ENCODE results near the gene HDHD2.
A peak's percentile ranks its signal among the peaks of the same experiment; 100 is the strongest.
"Not testable (repeated sequence)": the region's sequence is repeated elsewhere in the genome, so short reads cannot be mapped to it uniquely, and the experiment has no call there.

HDHD2 gene, protein sequence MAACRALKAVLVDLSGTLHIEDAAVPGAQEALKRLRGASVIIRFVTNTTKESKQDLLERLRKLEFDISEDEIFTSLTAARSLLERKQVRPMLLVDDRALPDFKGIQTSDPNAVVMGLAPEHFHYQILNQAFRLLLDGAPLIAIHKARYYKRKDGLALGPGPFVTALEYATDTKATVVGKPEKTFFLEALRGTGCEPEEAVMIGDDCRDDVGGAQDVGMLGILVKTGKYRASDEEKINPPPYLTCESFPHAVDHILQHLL

DNA sequence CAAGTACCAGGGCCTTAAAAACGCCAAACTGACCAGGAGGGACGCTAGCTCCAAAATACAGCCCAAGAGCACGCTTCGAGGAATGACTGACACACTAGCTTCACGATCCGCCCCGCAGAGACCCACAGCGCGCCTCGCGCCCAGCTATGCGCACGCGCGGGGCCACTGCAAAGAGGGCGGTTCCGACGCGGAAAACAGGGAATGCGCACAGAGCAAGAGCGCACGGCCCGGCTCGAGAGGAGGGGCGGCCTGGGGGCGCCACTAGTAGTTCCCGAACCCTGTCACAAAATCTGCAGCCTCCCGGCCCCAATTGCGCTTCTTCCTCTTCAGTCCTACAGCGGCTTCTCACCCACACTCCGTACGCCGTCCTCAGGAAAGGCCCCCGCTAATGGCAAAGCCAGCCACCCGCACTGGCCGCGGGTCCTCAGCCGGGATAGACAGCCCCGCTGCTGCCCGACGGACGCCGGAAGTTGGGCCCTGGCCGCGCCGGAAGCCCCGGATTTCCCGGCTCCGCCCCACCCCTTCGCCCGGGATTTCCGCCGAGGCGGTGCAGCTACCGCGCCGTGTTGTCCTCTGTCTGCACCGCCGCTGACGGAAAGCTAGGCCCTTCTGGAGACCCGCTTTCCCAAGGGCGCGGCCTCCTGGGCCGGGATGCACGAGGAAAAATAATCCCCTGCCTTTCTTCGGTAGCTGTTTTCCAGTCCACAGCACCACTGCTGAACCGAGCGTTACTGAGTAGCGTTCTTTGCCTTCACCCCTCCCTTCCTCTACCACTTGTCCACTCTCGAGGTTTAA lies at the start of gene HDHD2:
TSS of gene HDHD2 (minus strand) at position 472 of the 795 bp plus-strand sequence. CDS start 14,061 bp downstream, outside the sequence.
- peak; percentile 71 for DNase-seq (ENCODE audit: low read depth)

DNA sequence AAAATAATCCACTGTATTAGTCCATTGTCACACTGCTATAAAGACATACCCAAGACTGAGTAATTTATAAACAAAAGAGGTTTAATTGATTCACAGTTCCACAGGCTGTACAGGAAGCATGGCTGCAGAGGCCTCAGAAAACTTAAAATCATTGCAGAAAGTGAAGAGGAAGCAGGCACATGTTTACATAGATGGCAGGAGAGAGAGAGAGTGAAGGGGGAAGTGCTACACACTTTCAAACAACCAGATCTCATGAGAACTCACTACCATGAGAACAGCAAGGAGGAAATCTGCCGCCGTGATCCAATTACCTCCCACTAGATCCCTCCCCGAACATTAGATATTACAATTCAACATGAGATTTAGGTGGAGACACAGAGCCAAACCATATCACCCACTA lies 45.7 kb upstream of the HDHD2 start:
- not testable (repeated sequence) for DNase-seq (ENCODE audit: low read depth)

DNA sequence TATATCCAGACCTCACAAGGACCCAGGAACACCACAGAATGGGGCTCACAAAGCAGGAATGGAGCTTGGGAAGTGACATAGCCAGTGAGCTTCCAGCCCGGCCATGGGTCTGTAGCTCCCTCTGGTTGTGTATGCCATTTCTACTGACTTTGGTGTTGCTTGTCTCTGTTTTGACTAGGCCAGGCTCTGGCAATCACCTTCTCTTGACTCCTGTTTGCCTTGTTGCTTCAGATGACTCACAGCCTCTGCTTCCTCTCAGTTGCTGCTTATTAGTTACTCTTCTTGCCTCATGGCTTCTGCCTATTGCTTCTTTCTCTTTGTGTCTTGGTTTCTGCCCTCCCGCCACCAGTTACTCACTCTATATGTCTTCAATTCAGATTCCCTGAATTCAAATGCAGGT lies 41.7 kb upstream of the HDHD2 start:
- no peak for DNase-seq (ENCODE audit: low read depth)

DNA sequence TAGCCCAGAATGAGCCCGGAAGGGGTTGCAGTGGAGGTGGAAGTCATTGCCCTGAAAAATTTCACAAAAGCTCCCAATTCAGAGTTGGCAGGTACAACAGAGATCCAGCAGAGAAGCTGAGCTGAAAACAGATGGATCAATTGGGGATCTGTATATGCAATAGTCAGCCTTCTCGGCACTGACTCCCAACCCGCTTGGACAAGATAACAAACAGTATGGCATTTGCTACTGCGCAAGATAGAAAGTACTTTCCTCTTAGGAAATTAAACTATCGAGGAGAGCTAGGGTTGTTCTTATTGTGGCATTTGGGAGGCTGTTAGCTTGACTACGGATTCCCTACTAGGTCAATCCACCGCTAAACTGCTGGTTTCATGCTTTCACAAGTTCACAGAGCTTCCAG lies 37.4 kb upstream of the HDHD2 start:
- DNase-seq (ENCODE audit: low read depth): no peak

DNA sequence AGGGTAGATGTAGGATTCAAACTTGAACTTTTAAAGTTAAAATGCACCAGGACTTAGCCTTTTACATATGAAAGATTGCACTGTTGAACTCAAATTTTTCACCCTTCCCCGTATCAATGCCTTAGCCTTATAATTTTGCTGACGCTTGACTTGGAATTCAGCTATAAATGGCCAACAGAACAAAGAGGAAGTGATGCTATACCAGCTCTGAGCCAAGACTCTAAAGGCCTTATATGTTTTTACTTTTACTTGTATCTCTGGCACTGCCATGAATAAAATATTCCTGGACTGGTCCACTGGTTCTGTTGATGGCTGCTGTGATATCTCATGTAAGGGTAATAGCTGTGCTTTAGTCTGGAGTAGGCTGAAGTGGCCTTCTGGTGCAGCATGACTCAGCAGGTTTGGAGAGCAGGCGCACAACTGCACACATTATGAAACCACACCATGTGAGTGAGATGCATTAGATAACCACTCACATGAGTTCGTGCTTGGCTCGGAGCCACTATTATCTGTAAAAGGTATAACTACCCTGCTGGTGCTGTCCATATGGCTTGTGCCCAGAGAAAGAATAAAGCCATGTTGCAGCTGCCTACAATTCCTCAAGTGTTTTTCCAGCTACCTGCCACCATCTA lies 34.2 kb upstream of the HDHD2 start:
- no peak for DNase-seq (ENCODE audit: low read depth)

DNA sequence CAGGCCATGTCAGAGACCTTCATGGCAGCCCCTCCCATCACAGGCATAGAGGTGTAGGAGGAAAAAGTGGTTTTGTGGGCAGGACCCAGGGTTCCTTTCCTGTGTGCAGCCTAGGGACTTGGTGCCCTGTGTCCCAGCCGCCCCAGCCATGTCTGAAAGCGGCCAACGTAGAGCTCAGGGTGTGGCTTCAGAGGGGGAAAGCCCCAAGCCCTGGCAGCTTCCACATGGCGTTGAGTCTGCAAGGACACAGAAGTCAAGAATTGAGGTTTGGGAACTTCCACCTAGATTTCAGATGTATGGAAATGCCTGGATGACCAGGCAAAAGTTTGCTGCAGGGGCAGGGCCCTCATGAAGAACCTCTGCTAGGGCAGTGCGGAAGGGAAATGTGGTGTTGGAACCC lies 31.9 kb upstream of the HDHD2 start:
- DNase-seq (ENCODE audit: low read depth): not testable (repeated sequence)

DNA sequence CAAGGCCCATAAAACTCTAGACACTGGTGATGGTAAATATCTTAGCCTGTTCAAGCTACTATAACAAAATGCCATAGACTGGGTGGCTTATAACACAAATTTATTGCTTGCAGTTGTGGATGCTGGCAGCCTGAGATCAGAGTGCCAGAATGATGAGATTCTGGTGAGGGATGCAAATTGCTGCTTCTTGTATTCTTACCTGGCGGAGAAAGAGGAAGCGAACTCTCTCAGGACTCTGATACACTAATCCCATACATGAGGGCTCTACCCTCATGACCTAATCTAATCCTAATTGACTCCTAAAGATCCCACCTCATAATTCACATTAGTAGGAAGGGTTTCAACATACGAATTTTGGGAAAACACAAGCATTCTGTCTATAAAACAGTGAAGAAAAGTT lies 30.5 kb upstream of the HDHD2 start:
- DNase-seq (ENCODE audit: low read depth): no peak

DNA sequence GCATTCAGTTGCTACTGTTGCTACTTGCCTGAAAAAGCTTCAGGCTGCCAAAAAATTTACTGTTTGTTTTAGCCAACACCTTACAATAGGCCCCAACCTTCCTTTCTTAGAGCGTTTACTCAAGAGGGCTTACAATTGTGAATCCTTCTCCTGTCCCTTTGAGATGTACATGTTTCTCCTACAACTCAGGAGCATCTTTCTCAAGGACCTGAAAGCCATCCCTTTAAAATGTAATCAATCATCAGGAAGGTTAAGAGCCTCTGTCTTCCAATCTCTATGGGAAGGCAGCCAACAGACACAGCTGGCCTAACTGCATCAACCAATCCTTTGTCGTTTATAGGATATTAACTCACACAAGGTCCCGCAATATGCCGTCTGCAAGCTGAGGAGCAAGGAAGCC lies 29.2 kb upstream of the HDHD2 start:
- DNase-seq (ENCODE audit: low read depth): no peak

DNA sequence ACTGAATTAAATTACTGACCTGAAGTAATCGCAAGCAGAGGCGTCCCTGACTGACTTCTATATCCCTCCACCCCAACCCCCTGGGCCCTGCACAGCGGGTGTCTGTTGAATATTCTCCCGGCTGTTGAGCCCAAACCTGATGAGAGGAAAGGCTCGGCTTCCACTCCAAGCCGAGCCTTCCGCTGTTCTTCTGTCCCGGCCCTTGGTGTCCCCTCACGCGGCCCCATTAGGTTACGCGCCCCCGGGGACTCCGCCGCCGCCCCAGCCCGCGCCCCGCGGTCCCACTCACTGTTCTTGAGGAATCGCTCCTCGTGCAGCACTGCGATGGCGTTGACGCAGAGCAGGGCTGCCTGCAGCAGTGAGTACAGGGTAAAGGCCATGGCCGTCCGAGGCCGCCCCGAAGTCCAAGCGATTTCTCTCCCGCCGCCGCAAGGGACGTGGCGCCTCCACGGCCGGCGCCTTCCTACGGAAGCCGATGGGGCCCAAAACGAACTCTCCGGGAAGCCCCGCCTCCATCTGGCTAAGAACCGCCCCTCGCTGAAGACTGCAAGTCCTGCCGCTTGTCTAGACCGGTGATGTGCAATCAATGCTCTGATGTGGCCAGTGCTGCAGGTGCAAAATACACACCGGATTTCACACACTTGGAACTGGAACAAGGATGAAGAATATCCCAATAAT lies 25.7 kb upstream of the HDHD2 start, which contains the start of gene IER3IP1:
TSS of gene IER3IP1 (minus strand) at position 467 of the 678 bp plus-strand sequence. CDS start at position 380, 87 bp downstream.
- peak; percentile 78 for DNase-seq (ENCODE audit: low read depth)

DNA sequence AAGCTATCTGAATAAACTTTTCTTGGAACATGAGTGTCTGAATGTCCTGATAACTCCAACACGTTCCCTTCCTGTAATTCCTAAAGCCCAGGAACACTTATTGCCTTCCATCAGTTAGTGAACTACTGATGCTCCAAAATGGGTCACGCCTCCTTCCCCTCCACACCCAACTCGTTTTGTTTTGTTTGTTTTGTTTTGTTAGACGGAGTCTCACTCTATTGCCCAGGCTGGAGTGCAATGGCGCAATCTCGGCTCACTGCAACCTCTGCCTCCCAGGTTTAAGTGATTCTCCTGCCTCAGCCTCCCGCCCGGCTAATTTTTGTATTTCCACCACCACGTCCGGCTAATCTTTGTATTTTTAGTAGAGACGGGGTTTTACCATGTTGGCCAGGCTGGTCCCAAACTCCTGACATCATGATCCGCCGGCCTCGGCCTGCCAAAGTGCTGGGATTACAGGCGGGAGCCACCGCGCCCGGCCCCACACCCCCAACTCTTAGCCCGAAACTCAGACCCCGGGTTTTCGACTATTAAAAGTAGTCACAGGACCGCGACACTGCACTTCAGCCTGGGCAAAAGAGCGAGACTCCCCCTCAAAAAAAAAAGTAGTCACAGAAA lies 25.1 kb upstream of the HDHD2 start:
- DNase-seq (ENCODE audit: low read depth): no peak

DNA sequence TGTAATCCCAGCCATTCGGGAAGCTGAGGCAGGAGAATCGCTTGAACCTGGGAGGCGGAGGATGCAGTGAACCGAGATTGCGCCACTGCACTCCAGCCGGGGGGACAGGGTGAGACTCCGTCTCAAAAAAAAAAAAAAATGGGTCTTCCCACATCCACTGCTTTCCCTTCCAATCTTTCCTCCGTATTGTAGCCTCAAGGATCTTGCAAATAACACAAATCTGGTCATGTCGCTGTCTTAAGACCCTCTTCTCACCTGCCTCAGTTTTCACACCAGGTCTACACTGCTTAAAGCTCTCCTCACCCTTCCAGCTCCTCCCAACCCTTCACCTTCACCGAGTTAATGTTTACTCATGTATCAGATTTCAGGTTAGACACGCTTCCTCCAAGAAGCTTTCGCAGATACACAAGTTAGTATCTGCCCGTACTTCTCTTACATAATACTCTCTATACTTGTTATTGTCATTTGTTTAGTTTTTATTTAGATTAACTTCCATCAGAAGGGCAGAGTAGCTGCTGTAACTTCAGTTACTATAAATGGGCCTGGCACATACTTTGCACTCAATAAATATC lies 24.3 kb upstream of the HDHD2 start:
- no peak for DNase-seq (ENCODE audit: low read depth)

DNA sequence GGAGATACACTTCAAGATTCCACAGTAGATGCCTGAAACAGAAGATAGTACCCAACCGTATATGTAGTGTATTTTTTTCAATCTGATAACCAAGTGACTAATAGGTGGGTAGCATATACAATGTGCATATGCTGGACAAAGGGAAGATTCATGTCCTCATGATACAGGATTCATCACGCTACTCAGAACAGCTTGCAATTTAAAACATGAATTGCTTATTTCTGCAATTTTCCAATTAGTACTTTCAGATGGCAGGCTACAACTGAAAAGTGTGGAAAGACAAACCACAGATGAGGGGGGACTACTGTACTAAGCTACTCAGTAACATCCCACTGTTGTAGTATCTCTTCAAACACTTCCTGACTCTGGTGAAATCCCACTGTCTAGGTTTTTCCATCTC lies 22.2 kb upstream of the HDHD2 start:
- no peak for DNase-seq (ENCODE audit: low read depth)

DNA sequence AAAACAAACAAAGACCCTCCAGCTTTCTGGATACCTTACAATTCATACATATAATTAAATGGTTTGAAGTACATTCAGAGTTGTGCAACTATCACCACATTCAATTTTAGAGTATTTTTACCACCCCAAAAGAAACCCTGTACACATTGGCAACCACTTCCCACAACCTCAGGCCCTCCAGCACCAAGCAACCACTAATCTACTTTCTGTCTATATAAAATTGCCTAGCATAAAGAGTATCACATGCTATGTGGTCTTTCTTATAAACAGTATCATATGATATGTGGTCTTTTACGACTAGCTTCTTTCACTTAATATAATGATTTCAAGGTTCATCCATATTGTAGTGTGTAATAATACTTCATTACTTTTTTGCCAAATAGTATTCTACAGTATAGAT lies 18.6 kb upstream of the HDHD2 start:
- no peak for DNase-seq (ENCODE audit: low read depth)

DNA sequence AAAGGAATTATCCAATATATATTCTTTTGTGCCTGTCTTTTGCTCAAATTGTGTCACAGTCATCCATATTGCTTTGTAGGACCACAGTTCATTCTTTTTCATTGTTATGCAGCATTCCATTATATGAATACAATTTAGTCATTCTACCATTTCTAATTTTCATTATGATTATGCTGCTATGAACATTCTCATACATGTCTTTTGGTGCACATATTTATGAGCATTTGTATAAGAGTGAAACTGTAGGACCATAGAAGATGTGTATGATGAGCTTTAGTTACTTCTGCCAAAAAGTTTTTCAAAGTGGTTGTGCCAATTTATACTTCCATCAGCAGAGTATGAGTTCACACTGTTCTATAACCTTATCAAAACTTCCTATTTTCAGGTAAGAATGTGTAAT lies 18.2 kb upstream of the HDHD2 start:
- DNase-seq (ENCODE audit: low read depth): no peak

DNA sequence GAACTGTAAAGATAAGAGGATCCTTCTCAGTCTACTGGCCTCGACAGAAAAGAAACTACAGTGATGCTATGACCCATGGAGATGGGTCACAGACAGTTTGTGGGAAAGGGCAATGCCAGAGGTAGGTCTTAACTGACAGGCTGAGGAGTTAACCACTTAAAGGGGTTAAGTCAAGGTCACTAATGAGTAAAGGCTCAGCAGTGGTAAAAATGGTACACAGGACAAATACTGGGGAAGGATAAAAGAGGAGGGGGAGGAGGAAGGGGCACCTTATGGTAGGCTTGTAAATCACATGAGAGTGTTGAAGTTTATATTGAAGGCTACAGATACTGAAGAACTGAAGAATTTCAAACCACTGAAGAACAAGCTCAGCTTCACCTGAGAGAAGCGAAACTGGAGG lies 16.0 kb upstream of the HDHD2 start:
- DNase-seq (ENCODE audit: low read depth): no peak

DNA sequence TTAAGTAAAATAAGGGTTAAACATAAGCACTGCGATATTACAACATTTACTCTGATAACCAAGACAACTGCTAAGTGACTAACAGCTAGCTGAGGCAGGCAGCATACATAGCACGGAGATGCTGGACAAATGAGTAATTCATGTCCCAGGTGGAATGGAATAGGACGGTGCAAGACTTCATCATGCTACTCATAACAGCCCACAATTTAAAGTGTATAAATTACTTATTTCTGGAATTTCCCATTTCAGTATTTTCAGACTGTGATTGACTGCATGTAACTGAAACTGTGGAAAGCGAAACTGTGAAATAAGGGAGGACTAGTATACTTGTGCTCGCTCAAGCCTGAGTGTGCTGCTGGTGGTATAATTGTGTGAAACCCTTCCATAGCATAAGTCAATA lies 12.9 kb upstream of the HDHD2 start:
- DNase-seq (ENCODE audit: low read depth): no peak

DNA sequence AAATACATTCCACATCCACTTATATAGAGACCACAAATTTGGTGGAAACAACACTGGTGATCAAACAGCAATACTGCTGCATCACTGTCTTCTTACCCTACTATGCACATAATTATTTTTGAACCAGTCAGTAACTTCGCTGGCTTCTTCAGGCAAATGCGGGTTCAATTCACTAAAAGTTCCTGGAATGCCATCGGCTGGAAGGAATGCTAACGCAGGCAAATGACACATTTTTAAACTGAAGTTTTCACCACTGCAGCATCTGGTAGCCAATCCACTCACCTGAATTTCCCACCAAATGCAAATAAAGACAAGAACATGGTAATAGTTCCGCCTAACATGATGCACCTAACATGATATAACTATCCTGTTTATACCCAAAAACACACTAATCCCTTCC lies 10.0 kb upstream of the HDHD2 start:
- DNase-seq (ENCODE audit: low read depth): no peak

DNA sequence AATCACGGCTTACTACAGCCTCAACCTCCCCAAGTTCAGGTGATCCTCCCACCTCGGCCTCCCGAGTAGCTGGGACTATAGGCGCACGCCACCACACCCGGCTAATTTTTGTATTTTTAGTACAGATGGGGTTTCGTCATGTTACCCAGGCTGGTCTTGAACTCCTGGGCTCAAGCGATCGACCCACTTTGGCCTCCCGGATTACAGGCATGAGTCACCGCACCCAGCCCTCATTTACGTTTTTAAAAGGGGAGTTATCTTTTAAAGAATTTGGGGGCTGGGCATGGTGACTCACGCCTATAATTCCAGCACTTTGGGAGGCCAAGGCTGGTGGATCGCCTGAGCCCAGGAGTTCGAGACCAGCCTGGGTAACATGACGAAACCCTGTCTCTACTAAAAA lies 8.1 kb upstream of the HDHD2 start:
- not testable (repeated sequence) for DNase-seq (ENCODE audit: low read depth)

DNA sequence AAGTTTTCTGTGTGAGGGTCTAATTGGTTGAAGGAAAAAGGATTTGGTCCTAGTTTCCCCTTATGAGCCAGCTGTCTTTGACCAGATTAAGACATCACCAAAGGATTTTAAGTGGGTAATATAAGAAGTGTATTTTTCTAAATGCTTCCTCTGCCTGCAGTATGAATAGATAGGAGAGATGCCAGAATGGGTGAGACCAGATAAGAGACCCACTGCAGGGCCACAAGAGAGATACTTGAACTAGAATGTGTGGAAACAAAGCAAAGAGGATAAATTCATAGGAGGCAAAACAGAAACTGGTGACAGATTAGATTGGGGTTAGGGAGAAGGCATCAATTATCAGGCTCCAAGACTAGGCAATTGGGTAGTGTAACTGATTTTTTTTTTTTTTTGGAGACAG lies 1.1 kb upstream of the HDHD2 start:
- no peak for DNase-seq (ENCODE audit: low read depth)

DNA sequence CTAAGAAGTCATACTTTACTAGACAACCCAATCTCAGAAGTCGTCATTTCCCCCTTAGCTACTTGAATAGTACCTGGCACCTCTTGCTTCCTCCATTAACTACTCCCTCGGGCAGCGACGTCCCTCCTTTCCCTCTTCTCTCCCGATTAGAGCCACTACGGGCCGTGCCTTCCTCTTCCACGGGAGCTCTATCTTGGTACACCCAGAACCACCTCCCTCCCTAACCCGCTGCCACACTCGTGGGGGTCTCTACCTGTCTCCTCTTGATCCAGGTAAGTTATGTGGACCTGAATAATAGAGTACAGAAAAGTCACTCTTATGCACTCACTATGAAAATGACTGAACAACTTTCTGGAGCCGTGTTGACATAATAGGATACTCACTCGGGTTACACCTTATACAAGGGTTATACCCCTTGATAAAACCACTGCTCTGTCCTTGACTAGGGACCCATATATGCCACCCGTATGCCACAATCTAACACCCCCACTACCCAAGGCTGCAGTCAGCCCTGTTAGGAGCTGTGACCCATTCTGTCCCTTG lies 595 bp upstream of the HDHD2 start:
- no peak for DNase-seq (ENCODE audit: low read depth)

DNA sequence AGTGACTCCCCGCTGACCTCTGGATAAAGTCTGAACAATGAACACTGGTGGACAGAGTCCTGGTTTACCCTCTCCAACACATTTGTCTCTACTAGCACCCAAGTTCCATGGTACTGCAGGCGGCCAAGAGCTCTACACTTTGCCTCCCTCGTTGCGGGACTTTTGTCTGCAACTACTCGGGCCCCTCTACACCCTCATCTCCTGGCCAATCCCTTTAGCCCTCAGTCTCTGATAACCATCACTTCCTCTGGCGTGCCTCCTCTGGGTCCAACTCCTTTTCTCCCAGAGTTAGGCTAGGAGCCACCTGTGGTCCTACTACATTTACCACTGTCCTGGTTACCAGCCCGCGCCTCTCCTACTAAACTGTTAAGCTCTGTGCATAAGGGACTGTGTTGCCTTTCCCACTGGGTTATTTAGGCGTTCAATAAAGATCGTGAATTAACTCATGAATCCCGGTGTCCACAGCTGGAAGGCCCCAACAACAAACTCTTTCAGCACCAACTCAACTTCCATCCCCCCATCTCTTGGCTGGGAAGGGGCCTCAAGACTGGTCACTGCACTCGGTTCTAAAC lies 757 bp downstream of the HDHD2 start:
- DNase-seq (ENCODE audit: low read depth): no peak
